Measurements from ENCODE around the gene TRERF1. TPM values are rescaled to one million over a fixed set of nuclear protein-coding genes. Genes with fewer than 3 reads are reported as not detected.

TRERF1 gene
- total and polyA plus RNA-seq, 2 of the 4 experiments (the other 2 are of a cell fraction) = 6.3 to 9.9 TPM

DNA sequence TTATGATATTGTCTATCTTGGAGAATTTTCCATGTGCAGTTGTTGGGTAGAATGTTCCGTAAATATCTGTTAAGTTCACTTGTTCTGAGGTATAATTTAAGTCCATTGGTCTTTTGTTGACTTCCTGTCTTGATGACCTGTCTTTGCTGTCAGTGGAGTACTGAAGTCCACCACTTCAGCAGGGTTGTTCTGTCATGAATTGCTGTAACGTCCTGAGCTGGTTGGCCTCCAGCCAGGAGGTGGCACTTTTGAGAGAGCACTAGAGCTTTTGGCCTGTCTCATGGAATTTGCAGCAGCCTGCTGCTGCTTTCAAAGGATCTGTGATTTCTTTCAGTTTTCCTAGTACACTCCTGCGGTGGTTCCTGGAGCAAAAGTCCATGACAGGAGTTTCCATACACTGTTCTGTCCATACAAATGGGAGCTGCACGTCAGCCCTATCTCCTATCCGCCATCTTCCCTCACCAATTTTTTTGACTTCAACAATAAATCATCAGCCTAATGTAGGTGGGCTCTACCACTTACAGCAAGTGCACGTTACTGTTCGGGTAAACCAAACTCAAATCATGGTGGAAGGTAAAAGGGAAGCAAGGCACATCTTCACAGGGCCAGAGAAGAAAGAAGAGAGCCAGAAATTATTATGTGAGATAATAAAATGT lies 46.9 kb upstream of the TRERF1 start:
- Histone ChIP-seq H3K27me3 (ENCODE audit: control insufficient read depth, insufficient read depth, low read length) (no peaks in the 10 kb centered on the region; the same call in 1 of the 2 replicates), H2BK120ac (ENCODE audit: low read depth, low read length) (no peak overlapping the region), H3K9me1 (ENCODE audit: insufficient read depth, low read length) (no peaks in the 10 kb centered on the region), H4K5ac (ENCODE audit: low read depth, low read length) (no peak overlapping the region), H2AK9ac (replicated peaks; ENCODE audit: low read depth, low read length, poor library complexity) (no peak overlapping the region), H3K79me1 (ENCODE audit: low read depth in 1 of 2, low read length in 2 of 2) (no peaks in the 10 kb centered on the region), H2AFZ (replicated peaks; ENCODE audit: low read length, poor library complexity) (no peak overlapping the region), H3K23ac (ENCODE audit: low read depth, low read length) (no peak overlapping the region), H3K4me2 (ENCODE audit: low read depth, low read length) (no peak overlapping the region), H2BK5ac (ENCODE audit: low read depth, low read length, poor library complexity, severe bottlenecking) (no peak overlapping the region), H2AK5ac (ENCODE audit: low read depth, low read length) (no peak overlapping the region), H2BK15ac (ENCODE audit: low read depth, low read length) (no peak overlapping the region), H3K9me3 (ENCODE audit: control insufficient read depth, insufficient read depth, low read length) (no peaks in the 10 kb centered on the region), H3K27ac (ENCODE audit: insufficient read depth, low read length) (no peak overlapping the region), H3K4ac (ENCODE audit: low read depth, low read length) (no peak overlapping the region), H3K14ac (replicated peaks; ENCODE audit: low read depth, low read length) (no peak overlapping the region), H4K91ac (ENCODE audit: insufficient read depth, low read depth, low read length) (no peak overlapping the region), H4K20me1 (ENCODE audit: insufficient read depth, low read length) (no peaks in the 10 kb centered on the region), H3K9ac (ENCODE audit: low read depth, low read length) (no peak overlapping the region), H4K8ac (ENCODE audit: low read depth in 2 of 2, low read length in 2 of 2) (no peak overlapping the region), H3K18ac (ENCODE audit: low read depth, low read length) (no peak overlapping the region), H3K56ac (ENCODE audit: extremely low read depth, insufficient read depth, low read length) (no peak overlapping the region), H3K4me1 (ENCODE audit: control insufficient read depth, insufficient read depth, low read length) (no peaks in the 10 kb centered on the region), H3K36me3 (ENCODE audit: control insufficient read depth, insufficient read depth, low read length) (no peaks in the 10 kb centered on the region), H2BK20ac (ENCODE audit: low read depth, low read length) (no peak overlapping the region), H3K4me3 (ENCODE audit: insufficient read depth, low read depth, low read length) (no peak overlapping the region)
- DNase-seq (no peak), ATAC-seq (ENCODE audit: low read depth) (no peak)
- CTCF ChIA-PET = no interaction called here
- 55% methylated on average over 2 of the region's 7 CpGs; no CpG with 5 or more reads in 1 of the 2 experiments for WGBS, 2 experiments (ENCODE audit: extremely low coverage in 2 of 2, insufficient read length in 1 of 2)
- in situ Hi-C loops (cut with MboI; ENCODE audit: low sequenced_read_pairs) (no loop called here), intact Hi-C loops (cut with micrococcal nuclease) (no loop called here), dilution Hi-C loops (cut with HindIII; ENCODE audit: low sequenced_read_pairs, unreplicated experiment) (no loop called here)
- TF ChIP-seq MAFK (IDR thresholded peaks at IDR 0.05; ENCODE audit: low read depth, low read length) (no peak), NFE2L2 (IDR thresholded peaks at IDR 0.05; ENCODE audit: low read depth, low read length) (no peak), POLR2A (IDR thresholded peaks at IDR 0.05; ENCODE audit: low read depth, low read length) (no peak), MXI1 (IDR thresholded peaks at IDR 0.05; ENCODE audit: borderline replicate concordance, low read depth, low read length) (no peak)
- no TSS peak for BruUV-seq (replicated peaks)
- POLR2A ChIA-PET (ENCODE audit: unreplicated experiment) = no interaction called here

All from IMR-90 (cell line).